AG09319 (cell line): ENCODE results near the gene ABCA5.

ENCODE experiments used
- DNase-seq: peaks from one replicate; pipeline ENCODE4 v3.0.0-alpha.2; 2010; ENCODE audit warnings: low read depth; ENCODE audit errors: extremely low read depth
- CTCF ChIP-seq: IDR thresholded peaks from 2 replicates; pipeline ENCODE4 v1.5.1; 2011; ENCODE audit warnings: low read depth, mild to moderate bottlenecking, inconsistent platforms, low read length, moderate library complexity

Gene ABCA5

GRCh38 chr17:69358688-69359596 is 32.0 kb upstream of the ABCA5 start:
- TF ChIP-seq CTCF = no peak
- no peak for DNase-seq

- no peak for TF ChIP-seq CTCF
- no peak for DNase-seq
Measured at GRCh38 chr17:69357701-69358100, 30.8 kb upstream of the ABCA5 start.

- DNase-seq = no peak
- no peak for TF ChIP-seq CTCF
Measured at GRCh38 chr17:69356625-69357024, 29.7 kb upstream of the ABCA5 start.

GRCh38 chr17:69350911-69351310 is 24.0 kb upstream of the ABCA5 start:
- TF ChIP-seq CTCF = no peak
- DNase-seq = no peak

- no peak for TF ChIP-seq CTCF
Measured at GRCh38 chr17:69348429-69348828, 21.5 kb upstream of the ABCA5 start.

GRCh38 chr17:69346766-69347165 is 19.8 kb upstream of the ABCA5 start:
- no peak for TF ChIP-seq CTCF
- DNase-seq = no peak

More at GRCh38 chr17:69348429-69348828, 21.5 kb upstream of the ABCA5 start:
- DNase-seq = no peak

GRCh38 chr17:69344939-69345338 is 18.0 kb upstream of the ABCA5 start:
- DNase-seq = no peak

More at GRCh38 chr17:69344939-69345338, 18.0 kb upstream of the ABCA5 start:
- no peak for TF ChIP-seq CTCF
